ENCODE data around the gene KLF6. TPM values are rescaled to one million over a fixed set of nuclear protein-coding genes. Genes with fewer than 3 reads are reported as not detected.

KLF6 gene
- total RNA-seq, 1 donor from 2014 or later: 88.6 TPM

DNA sequence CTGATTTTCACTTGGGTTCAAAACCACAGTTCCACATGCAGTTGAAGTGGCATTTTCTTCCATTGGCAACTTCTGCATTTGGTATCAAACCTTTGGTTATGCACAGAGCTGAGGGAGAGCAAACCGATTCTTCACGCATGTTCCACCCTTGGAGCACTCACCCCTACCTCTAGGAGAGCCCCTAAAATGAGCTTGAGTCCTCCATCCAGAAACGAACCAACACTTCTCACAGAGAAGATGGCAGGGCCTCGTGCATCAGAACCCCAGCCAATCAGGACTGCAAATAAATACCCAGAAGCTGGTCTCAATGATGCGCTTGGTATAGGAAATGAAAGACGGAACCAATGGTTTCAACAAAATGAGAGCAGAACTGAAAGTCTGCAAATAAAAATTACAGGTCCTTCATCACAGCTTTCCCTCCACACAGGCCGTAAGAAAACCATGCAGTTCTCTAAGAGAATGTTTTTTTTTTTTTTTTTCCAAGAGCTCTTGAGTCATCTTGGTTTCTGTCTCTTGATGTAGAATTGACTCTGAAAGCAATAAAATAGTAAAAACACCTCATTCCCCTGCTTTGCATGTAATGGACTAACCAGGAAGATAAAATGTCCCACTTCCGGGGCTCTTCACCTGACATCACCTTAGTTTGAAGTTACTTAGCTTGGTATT, 23.9 kb downstream of the KLF6 start:
- no peak for DNase-seq
- Mint-ChIP-seq H3K36me3 (ENCODE audit: unreplicated experiment) (no peaks in the 10 kb centered on the region), H3K27me3 (ENCODE audit: unreplicated experiment) (no peaks in the 10 kb centered on the region), H3K27ac (ENCODE audit: unreplicated experiment) (no peak overlapping the region), H3K4me3 (ENCODE audit: unreplicated experiment) (no peak overlapping the region), H3K4me1 (ENCODE audit: low read depth, unreplicated experiment) (peaks cover 32% of the 10 kb centered on the region), H3K9me3 (ENCODE audit: unreplicated experiment) (peaks cover 2% of the 10 kb centered on the region)
- TF ChIP-seq, protein P1, sequence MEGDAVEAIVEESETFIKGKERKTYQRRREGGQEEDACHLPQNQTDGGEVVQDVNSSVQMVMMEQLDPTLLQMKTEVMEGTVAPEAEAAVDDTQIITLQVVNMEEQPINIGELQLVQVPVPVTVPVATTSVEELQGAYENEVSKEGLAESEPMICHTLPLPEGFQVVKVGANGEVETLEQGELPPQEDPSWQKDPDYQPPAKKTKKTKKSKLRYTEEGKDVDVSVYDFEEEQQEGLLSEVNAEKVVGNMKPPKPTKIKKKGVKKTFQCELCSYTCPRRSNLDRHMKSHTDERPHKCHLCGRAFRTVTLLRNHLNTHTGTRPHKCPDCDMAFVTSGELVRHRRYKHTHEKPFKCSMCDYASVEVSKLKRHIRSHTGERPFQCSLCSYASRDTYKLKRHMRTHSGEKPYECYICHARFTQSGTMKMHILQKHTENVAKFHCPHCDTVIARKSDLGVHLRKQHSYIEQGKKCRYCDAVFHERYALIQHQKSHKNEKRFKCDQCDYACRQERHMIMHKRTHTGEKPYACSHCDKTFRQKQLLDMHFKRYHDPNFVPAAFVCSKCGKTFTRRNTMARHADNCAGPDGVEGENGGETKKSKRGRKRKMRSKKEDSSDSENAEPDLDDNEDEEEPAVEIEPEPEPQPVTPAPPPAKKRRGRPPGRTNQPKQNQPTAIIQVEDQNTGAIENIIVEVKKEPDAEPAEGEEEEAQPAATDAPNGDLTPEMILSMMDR (IDR thresholded peaks at IDR 0.05; ENCODE audit: partially characterized antibody, unreplicated experiment): no peak

- H3K9me3 Mint-ChIP-seq (ENCODE audit: unreplicated experiment): peaks cover 2% of the 10 kb centered on the region
- no peak for DNase-seq
- no peaks in the 10 kb centered on the region for H3K36me3 Mint-ChIP-seq (ENCODE audit: unreplicated experiment)
- no peak overlapping the region for H3K27ac Mint-ChIP-seq (ENCODE audit: unreplicated experiment)
- no peaks in the 10 kb centered on the region for H3K27me3 Mint-ChIP-seq (ENCODE audit: unreplicated experiment)
- TF ChIP-seq, protein P1 (IDR thresholded peaks at IDR 0.05; ENCODE audit: partially characterized antibody, unreplicated experiment): no peak
- peaks cover 22% of the 10 kb centered on the region for H3K4me1 Mint-ChIP-seq (ENCODE audit: low read depth, unreplicated experiment)
- H3K4me3 Mint-ChIP-seq (ENCODE audit: unreplicated experiment): no peak overlapping the region
These were observed 24.9 kb downstream of the KLF6 start for GRCh38 chr10:3760083-3760482.

DNA sequence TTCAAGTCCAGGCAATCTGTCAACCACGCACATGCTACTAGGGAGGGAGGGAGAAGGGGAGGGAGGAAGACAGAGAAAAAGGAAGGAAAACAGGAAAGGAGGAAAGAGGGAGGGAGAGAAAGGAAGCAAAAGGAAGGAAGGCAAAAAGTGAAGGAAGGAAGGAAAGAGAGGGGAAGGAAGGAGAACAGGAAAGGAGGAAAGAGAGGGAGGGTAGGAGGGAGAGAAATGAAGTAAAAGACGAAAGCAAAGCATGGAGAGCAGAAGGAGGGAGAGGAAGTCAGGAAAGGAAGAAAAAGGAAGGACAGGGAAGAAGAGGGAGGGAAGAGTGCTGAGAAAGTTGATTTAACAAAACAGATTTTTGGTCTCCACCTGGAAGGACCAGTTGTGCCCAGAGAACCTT, 25.6 kb downstream of the KLF6 start:
- no peak for DNase-seq
- TF ChIP-seq, protein P1 (IDR thresholded peaks at IDR 0.05; ENCODE audit: partially characterized antibody, unreplicated experiment): no peak
- Mint-ChIP-seq H3K36me3 (ENCODE audit: unreplicated experiment) (no peaks in the 10 kb centered on the region), H3K27me3 (ENCODE audit: unreplicated experiment) (no peaks in the 10 kb centered on the region), H3K27ac (ENCODE audit: unreplicated experiment) (no peak overlapping the region), H3K4me1 (ENCODE audit: low read depth, unreplicated experiment) (peaks cover 20% of the 10 kb centered on the region), H3K4me3 (ENCODE audit: unreplicated experiment) (no peak overlapping the region), H3K9me3 (ENCODE audit: unreplicated experiment) (peaks cover 2% of the 10 kb centered on the region)

- no peaks in the 10 kb centered on the region for H3K27me3 Mint-ChIP-seq (ENCODE audit: unreplicated experiment)
- H3K27ac Mint-ChIP-seq (ENCODE audit: unreplicated experiment): no peak overlapping the region
- H3K4me1 Mint-ChIP-seq (ENCODE audit: low read depth, unreplicated experiment): peaks cover 20% of the 10 kb centered on the region
- DNase-seq: no peak
- TF ChIP-seq, protein P1 (IDR thresholded peaks at IDR 0.05; ENCODE audit: partially characterized antibody, unreplicated experiment): no peak
- H3K4me3 Mint-ChIP-seq (ENCODE audit: unreplicated experiment): no peak overlapping the region
- H3K9me3 Mint-ChIP-seq (ENCODE audit: unreplicated experiment): peaks cover 2% of the 10 kb centered on the region
- H3K36me3 Mint-ChIP-seq (ENCODE audit: unreplicated experiment): no peaks in the 10 kb centered on the region
These were observed 26.5 kb downstream of the KLF6 start for GRCh38 chr10:3758491-3758970.

- no peak for DNase-seq
- Mint-ChIP-seq H3K9me3 (ENCODE audit: unreplicated experiment) (peaks cover 2% of the 10 kb centered on the region), H3K4me1 (ENCODE audit: low read depth, unreplicated experiment) (peaks cover 18% of the 10 kb centered on the region), H3K27me3 (ENCODE audit: unreplicated experiment) (no peaks in the 10 kb centered on the region), H3K36me3 (ENCODE audit: unreplicated experiment) (no peaks in the 10 kb centered on the region), H3K27ac (ENCODE audit: unreplicated experiment) (no peak overlapping the region), H3K4me3 (ENCODE audit: unreplicated experiment) (no peak overlapping the region)
- TF ChIP-seq, protein P1 (IDR thresholded peaks at IDR 0.05; ENCODE audit: partially characterized antibody, unreplicated experiment): no peak
These were observed 27.1 kb downstream of the KLF6 start for GRCh38 chr10:3757638-3758490.

All from glutamatergic neuron (in vitro differentiated cells).